H1 (cell line): ENCODE results near the gene ALPK3.

ENCODE experiments used
- ASH2L ChIP-seq: fragments of 200-600, 300-600 bp; sonication (generic); IDR thresholded peaks from one replicate; pipeline ENCODE4 v1.7.1; 2017; ENCODE audit warnings: low read length
- CBX8 ChIP-seq: fragments of 300-800, 300-1000 bp; sonication (generic); IDR thresholded peaks from 2 replicates; pipeline ENCODE4 v1.7.1; 2016; ENCODE audit warnings: low read depth, low read length, borderline replicate concordance
- CTBP2 ChIP-seq: IDR thresholded peaks from 2 replicates; pipeline ENCODE4 v1.7.0; 2011; ENCODE audit warnings: borderline replicate concordance, mild to moderate bottlenecking, moderate library complexity, mixed read lengths, low read length; ENCODE audit not compliant: insufficient read depth, insufficient read length
- HDAC6 ChIP-seq: IDR thresholded peaks from one replicate; pipeline ENCODE4 v1.7.1; 2012; ENCODE audit warnings: low read depth, mild to moderate bottlenecking, inconsistent platforms, low read length, moderate library complexity
- POLR2A ChIP-seq, 2 experiments: IDR thresholded peaks; 1 replicate in 1 of 2; 2 replicates in 1 of 2; pipeline ENCODE4 v1.6.1; 2011; ENCODE audit warnings: low read depth in 2 of 2, low read length in 2 of 2, mild to moderate bottlenecking in 2 of 2; ENCODE audit errors: control extremely low read depth in 1 of 2
- POLR2AphosphoS5 ChIP-seq: IDR thresholded peaks from 2 replicates; pipeline ENCODE4 v1.6.1; 2011; ENCODE audit warnings: low read depth, low read length
- RNF2 ChIP-seq: fragments of 200-900, 300-1000 bp; sonication (generic); IDR thresholded peaks from 2 replicates; pipeline ENCODE4 v1.7.1; 2016; ENCODE audit warnings: borderline replicate concordance, low read depth, mild to moderate bottlenecking, antibody characterized with exemption, low read length; ENCODE audit not compliant: poor library complexity, severe bottlenecking; ENCODE audit errors: missing control alignments
- RXRA ChIP-seq: IDR thresholded peaks from 2 replicates; pipeline ENCODE4 v1.6.1; 2011; ENCODE audit warnings: low read depth, mild to moderate bottlenecking, low read length, moderate library complexity; ENCODE audit not compliant: insufficient read depth
- TBP ChIP-seq: IDR thresholded peaks from 2 replicates; pipeline ENCODE4 v1.6.1; 2011; ENCODE audit warnings: low read depth, low read length, improper control_type of control experiment
- TCF12 ChIP-seq: IDR thresholded peaks from 2 replicates; pipeline ENCODE4 v1.6.1; 2011; ENCODE audit warnings: low read depth, mild to moderate bottlenecking, low read length
- YY1 ChIP-seq: IDR thresholded peaks from 2 replicates; pipeline ENCODE4 v1.6.1; 2011; ENCODE audit warnings: low read depth, mild to moderate bottlenecking, low read length
- TF ChIP-seq, protein P1 (sequence below): IDR thresholded peaks from 2 replicates; pipeline ENCODE4 v1.6.1; 2012; ENCODE audit warnings: low read length, inconsistent platforms
- TF ChIP-seq, protein P2 (sequence below), 3 experiments: IDR thresholded peaks; 1 replicate in 2 of 3; 2 replicates in 1 of 3; pipeline versions ENCODE4 v1.5.1 to v1.6.1; 2011; ENCODE audit warnings: low read length in 3 of 3, mild to moderate bottlenecking in 3 of 3, inconsistent platforms in 2 of 3, low read depth in 1 of 3, moderate library complexity in 1 of 3; ENCODE audit not compliant: insufficient read depth in 1 of 3; ENCODE audit errors: control extremely low read depth in 1 of 3

DNA sequence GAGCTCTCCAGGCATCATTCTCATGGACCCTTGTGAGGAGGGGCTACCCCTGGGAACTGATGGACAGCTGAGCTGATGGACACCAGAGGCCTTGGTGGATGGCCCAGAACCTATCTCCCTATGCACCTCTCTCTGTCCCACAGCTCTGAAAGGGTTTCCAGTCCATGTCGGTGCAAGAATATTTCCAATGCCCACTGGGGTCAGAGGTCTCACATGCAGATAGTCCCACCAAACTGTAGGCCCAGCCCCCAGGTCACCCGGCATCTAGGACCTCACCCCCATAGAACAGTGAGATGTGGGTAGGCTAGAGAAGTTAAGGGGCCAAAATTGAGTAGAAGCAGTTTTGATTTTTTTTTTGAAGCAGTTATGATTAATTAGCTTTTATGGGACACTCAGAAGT is 2.6 kb downstream of the ALPK3 start:
- TF ChIP-seq POLR2AphosphoS5: no peak
- TF ChIP-seq, protein P1, sequence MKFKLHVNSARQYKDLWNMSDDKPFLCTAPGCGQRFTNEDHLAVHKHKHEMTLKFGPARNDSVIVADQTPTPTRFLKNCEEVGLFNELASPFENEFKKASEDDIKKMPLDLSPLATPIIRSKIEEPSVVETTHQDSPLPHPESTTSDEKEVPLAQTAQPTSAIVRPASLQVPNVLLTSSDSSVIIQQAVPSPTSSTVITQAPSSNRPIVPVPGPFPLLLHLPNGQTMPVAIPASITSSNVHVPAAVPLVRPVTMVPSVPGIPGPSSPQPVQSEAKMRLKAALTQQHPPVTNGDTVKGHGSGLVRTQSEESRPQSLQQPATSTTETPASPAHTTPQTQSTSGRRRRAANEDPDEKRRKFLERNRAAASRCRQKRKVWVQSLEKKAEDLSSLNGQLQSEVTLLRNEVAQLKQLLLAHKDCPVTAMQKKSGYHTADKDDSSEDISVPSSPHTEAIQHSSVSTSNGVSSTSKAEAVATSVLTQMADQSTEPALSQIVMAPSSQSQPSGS: no peak
- TF ChIP-seq, protein P2, sequence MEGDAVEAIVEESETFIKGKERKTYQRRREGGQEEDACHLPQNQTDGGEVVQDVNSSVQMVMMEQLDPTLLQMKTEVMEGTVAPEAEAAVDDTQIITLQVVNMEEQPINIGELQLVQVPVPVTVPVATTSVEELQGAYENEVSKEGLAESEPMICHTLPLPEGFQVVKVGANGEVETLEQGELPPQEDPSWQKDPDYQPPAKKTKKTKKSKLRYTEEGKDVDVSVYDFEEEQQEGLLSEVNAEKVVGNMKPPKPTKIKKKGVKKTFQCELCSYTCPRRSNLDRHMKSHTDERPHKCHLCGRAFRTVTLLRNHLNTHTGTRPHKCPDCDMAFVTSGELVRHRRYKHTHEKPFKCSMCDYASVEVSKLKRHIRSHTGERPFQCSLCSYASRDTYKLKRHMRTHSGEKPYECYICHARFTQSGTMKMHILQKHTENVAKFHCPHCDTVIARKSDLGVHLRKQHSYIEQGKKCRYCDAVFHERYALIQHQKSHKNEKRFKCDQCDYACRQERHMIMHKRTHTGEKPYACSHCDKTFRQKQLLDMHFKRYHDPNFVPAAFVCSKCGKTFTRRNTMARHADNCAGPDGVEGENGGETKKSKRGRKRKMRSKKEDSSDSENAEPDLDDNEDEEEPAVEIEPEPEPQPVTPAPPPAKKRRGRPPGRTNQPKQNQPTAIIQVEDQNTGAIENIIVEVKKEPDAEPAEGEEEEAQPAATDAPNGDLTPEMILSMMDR (IDR thresholded peaks at IDR 0.05; ENCODE audit: control extremely low read depth in 1 of 3, insufficient read depth in 1 of 3, low read depth in 1 of 3, low read length in 3 of 3): no peak
- no peak for TF ChIP-seq TCF12
- TF ChIP-seq POLR2A (IDR thresholded peaks at IDR 0.05; ENCODE audit: control extremely low read depth in 1 of 2, low read depth in 2 of 2, low read length in 2 of 2): no peak
- no peak for TF ChIP-seq TBP
- no peak for TF ChIP-seq HDAC6
- TF ChIP-seq CBX8: no peak
- no peak for TF ChIP-seq RNF2
- TF ChIP-seq ASH2L: no peak
- TF ChIP-seq YY1: no peak
- no peak for TF ChIP-seq CTBP2
- TF ChIP-seq RXRA: no peak
